HL-60 (cell line): Measurements from ENCODE around the gene ADGRE1.

Experiments
- GABPA ChIP-seq: IDR thresholded peaks from 2 replicates; pipeline ENCODE4 v1.6.1; 2012; ENCODE audit warnings: low read depth
- POLR2AphosphoS5 ChIP-seq: IDR thresholded peaks from 2 replicates; pipeline ENCODE4 v1.6.1; 2012; ENCODE audit warnings: low read depth
- SPI1 ChIP-seq: IDR thresholded peaks from 2 replicates; pipeline ENCODE4 v1.6.1; 2012; ENCODE audit warnings: low read depth, mild to moderate bottlenecking, borderline replicate concordance
- TF ChIP-seq, protein P1 (sequence below): IDR thresholded peaks from one replicate; pipeline ENCODE4 v1.5.1; 2011; ENCODE audit warnings: low read length, control low read depth, inconsistent platforms; ENCODE audit not compliant: insufficient read depth

DNA sequence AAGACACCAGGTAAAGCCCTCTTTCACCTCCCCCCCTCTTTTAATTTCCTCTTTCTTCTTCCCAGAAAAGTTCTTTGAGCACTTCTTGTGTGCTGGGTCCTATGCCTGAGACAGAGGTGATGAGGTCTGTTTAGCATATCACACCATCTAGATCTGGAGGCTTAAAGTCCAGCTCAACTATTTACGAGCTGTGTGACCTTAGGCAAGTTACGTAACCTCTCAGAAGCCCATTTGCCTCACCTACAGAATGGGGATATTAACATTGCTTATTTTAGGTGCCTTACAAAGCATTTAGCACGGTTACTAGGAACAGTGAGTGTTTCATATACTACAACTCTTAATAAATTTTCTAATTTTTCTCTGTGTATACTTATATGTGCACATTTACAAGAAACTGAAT is 47.7 kb downstream of the ADGRE1 start:
- TF ChIP-seq, protein P1, sequence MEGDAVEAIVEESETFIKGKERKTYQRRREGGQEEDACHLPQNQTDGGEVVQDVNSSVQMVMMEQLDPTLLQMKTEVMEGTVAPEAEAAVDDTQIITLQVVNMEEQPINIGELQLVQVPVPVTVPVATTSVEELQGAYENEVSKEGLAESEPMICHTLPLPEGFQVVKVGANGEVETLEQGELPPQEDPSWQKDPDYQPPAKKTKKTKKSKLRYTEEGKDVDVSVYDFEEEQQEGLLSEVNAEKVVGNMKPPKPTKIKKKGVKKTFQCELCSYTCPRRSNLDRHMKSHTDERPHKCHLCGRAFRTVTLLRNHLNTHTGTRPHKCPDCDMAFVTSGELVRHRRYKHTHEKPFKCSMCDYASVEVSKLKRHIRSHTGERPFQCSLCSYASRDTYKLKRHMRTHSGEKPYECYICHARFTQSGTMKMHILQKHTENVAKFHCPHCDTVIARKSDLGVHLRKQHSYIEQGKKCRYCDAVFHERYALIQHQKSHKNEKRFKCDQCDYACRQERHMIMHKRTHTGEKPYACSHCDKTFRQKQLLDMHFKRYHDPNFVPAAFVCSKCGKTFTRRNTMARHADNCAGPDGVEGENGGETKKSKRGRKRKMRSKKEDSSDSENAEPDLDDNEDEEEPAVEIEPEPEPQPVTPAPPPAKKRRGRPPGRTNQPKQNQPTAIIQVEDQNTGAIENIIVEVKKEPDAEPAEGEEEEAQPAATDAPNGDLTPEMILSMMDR: no peak
- TF ChIP-seq GABPA: no peak
- TF ChIP-seq SPI1: no peak
- TF ChIP-seq POLR2AphosphoS5: no peak
